Sigmoid colon (tissue), 4 donors: ENCODE results near the gene BLOC1S3.

Source experiments
- CTCF ChIP-seq, 4 experiments: fragments of 450-650 bp in 3 of 4; fragments of 200-600 bp in 1 of 4; IDR thresholded peaks; one replicate each; pipeline ENCODE4 v1.5.1; 2016 to 2019; ENCODE audit warnings: antibody characterized with exemption in 4 of 4, mild to moderate bottlenecking in 3 of 4, moderate library complexity in 2 of 4
- EP300 ChIP-seq, 4 donors: sonication (generic); formaldehyde crosslinking; IDR thresholded peaks; one replicate each; pipeline ENCODE4 v1.6.1; 2017; ENCODE audit warnings: antibody characterized with exemption in 4 of 4
- POLR2A ChIP-seq, 2 donors: fragments of 450-650 bp; IDR thresholded peaks; one replicate each; pipeline ENCODE4 v1.6.1; 2016; ENCODE audit warnings: antibody characterized with exemption in 2 of 2, mild to moderate bottlenecking in 2 of 2, moderate library complexity in 2 of 2

DNA sequence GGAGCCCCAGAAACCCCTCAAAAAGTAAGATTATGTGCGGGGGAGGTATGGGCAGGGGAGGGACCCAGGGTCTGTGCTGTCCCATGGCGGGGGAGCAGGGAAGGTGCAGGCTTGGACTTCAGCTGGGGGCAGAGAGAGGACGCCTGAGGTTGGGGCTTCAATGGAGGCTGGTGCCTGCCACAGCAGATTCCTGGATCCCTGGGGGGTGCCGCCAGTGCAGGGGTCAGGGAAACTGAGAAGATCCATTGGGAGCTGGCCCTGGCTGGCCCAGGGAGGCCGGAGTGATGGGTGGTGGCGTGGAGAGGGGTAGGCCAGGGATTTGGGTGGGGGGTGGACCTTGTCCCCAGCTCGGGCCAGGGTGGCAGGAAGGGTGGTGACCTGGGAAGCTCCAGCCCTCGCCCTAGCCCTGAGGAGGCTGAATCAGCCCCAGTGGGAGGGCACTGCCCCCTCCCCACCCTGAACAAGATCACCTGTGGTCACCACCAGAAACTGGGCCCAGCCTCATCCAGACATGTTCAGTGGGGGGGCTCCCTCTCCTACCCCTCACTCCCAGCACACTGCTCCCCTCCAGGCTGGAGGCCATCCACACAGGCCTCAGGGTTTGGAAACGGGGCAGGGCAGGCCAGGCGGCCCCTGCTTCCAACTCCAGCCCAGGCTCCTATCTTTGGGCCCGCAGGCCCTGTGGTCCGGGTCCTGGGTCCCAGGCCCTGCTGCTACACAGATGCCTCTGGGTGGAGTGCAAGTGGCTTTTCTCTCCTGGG is 19.2 kb upstream of the BLOC1S3 start:
- TF ChIP-seq CTCF (IDR thresholded peaks at IDR 0.05) (no peak), POLR2A (IDR thresholded peaks at IDR 0.05) (no peak), EP300 (IDR thresholded peaks at IDR 0.05) (no peak)
